CD4-positive, alpha-beta T cell treated with Interleukin-15 for 1 hour (primary cell): ENCODE results near the gene ZNG1C.
"Not testable (repeated sequence)": the region's sequence is repeated elsewhere in the genome, so short reads cannot be mapped to it uniquely, and the experiment has no call there.

Experiments used
- DNase-seq: peaks from one replicate; pipeline ENCODE4 v3.0.0-alpha.2; 2020

Gene ZNG1C

GRCh38 chr9:68343242-68343641 is 101.5 kb downstream of the ZNG1C start:
- DNase-seq: not testable (repeated sequence)

GRCh38 chr9:68343992-68344391 is 102.2 kb downstream of the ZNG1C start:
- not testable (repeated sequence) for DNase-seq
